Measurements from ENCODE around the gene F8A1. TPM values are rescaled to one million over a fixed set of nuclear protein-coding genes. Genes with fewer than 3 reads are reported as not detected.
"Not testable (repeated sequence)": the region's sequence is repeated elsewhere in the genome, so short reads cannot be mapped to it uniquely, and the experiment has no call there.

Gene F8A1
- total RNA-seq, 1 experiment from 2014 or later, result 18.8 TPM

DNA sequence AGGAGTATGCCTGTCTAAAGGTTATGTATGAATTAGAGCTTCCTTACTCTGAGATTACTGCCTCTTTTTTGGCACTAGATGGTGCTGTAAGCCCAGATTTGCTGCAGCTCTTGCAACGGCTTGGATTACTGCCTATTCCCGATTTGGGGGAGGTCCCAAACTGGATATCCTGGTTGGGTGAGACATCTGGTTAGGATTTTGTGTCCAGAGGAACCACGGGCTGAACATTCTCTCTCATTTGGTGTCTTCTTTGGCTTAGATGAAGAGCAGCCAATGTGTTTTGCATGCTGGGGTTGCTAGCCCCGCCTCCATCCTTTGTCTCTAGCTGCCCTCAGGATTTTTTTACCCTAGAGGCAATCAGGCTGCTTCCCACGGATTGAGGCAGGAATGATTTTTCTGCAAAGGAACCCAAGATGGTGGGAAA lies 31.9 kb downstream of the F8A1 start:
- H3K4me1 ChIP-seq (ENCODE audit: insufficient read depth, low read length), result no peaks in the 10 kb centered on the region
- no peak overlapping the region for H3K56ac ChIP-seq (ENCODE audit: insufficient read length, low read depth, low read length)
- H3T11ph ChIP-seq (ENCODE audit: low read length), result no peak overlapping the region
- no peak overlapping the region for H2BK5ac ChIP-seq (ENCODE audit: insufficient read length, low read length)
- H2BK15ac ChIP-seq (ENCODE audit: low read depth, low read length), result no peak overlapping the region
- peak overlapping the region; percentile 90 for H2AFZ ChIP-seq (ENCODE audit: low read length)
- H3K18ac ChIP-seq (ENCODE audit: insufficient read length, low read depth, low read length), result no peak overlapping the region
- Mint-ChIP-seq H3K4me1 (peaks cover 3 to 5% of the 10 kb centered on the region in 2 experiments; a peak in 2 of 4 replicates), H3K27ac (peak overlapping the region in 1 of 3 experiments; percentile 22; a peak in 1 of 7 replicates), H3K27me3 (ENCODE audit: low read depth) (peaks cover 2% of the 10 kb centered on the region), H3K9me3 (peaks cover 68 to 78% of the 10 kb centered on the region in 2 experiments), H3K4me3 (peak overlapping the region; percentile 39 to 42; a peak in 4 of 5 replicates), H3K36me3 (ENCODE audit: insufficient read depth in 1 of 3, low read depth in 3 of 3) (peaks cover 6 to 14% (median 7%) of the 10 kb centered on the region in 3 experiments)
- H4K91ac ChIP-seq (ENCODE audit: insufficient read length, low read depth, low read length), result no peak overlapping the region
- H2BK120ac ChIP-seq (ENCODE audit: low read depth, low read length, poor library complexity, severe bottlenecking), result no peak overlapping the region
- H3K4ac ChIP-seq (ENCODE audit: low read depth, low read length), result no peak overlapping the region
- H3K9me3 ChIP-seq (ENCODE audit: control insufficient read depth, low read depth, low read length), result peaks cover 16% of the 10 kb centered on the region
- no peak overlapping the region for H3K23ac ChIP-seq (ENCODE audit: insufficient read length, low read depth, low read length)
- no peaks in the 10 kb centered on the region for H3K79me1 ChIP-seq (ENCODE audit: insufficient read depth, low read depth, low read length, poor library complexity, severe bottlenecking)
- H3K27me3 ChIP-seq (ENCODE audit: insufficient read depth, low read length), result no peaks in the 10 kb centered on the region
- H3K9ac ChIP-seq (ENCODE audit: extremely low read depth, insufficient read length, low read length), result no peak overlapping the region
- no peak overlapping the region for H2BK12ac ChIP-seq (ENCODE audit: insufficient read length, low read depth, low read length)
- H4K5ac ChIP-seq (ENCODE audit: insufficient read length, low read depth, low read length), result no peak overlapping the region
- no CpG with 5 or more reads among the region's 5 CpGs for WGBS (ENCODE audit: extremely low coverage, insufficient read length, low lambda C conversion rate)
- H3K14ac ChIP-seq (ENCODE audit: insufficient read depth, low read length), result no peak overlapping the region
- TF ChIP-seq, protein P1, sequence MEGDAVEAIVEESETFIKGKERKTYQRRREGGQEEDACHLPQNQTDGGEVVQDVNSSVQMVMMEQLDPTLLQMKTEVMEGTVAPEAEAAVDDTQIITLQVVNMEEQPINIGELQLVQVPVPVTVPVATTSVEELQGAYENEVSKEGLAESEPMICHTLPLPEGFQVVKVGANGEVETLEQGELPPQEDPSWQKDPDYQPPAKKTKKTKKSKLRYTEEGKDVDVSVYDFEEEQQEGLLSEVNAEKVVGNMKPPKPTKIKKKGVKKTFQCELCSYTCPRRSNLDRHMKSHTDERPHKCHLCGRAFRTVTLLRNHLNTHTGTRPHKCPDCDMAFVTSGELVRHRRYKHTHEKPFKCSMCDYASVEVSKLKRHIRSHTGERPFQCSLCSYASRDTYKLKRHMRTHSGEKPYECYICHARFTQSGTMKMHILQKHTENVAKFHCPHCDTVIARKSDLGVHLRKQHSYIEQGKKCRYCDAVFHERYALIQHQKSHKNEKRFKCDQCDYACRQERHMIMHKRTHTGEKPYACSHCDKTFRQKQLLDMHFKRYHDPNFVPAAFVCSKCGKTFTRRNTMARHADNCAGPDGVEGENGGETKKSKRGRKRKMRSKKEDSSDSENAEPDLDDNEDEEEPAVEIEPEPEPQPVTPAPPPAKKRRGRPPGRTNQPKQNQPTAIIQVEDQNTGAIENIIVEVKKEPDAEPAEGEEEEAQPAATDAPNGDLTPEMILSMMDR (conservative IDR thresholded peaks at IDR 0.05), result peak; percentile 73
- no peaks in the 10 kb centered on the region for H3K23me2 ChIP-seq (ENCODE audit: insufficient read length, low read depth, low read length, poor library complexity, severe bottlenecking)
- no peak overlapping the region for H2BK20ac ChIP-seq (ENCODE audit: low read depth, low read length, poor library complexity, severe bottlenecking)
- DNase-seq, result peak; percentile 66
- H4K8ac ChIP-seq (replicated peaks; ENCODE audit: insufficient read length, low read depth, low read length), result no peak overlapping the region
- H4K20me1 ChIP-seq (ENCODE audit: control insufficient read depth, insufficient read depth, insufficient read length), result no peaks in the 10 kb centered on the region
- H3K27ac ChIP-seq (ENCODE audit: insufficient read length, low read depth, low read length), result no peak overlapping the region
- no peaks in the 10 kb centered on the region for H3K79me2 ChIP-seq (ENCODE audit: insufficient read depth, low read length)
- peak overlapping the region; percentile 38 for H3K4me2 ChIP-seq (ENCODE audit: insufficient read depth, insufficient read length, low read length)
- no peak overlapping the region for H2AK5ac ChIP-seq (ENCODE audit: insufficient read length, low read length)

DNA sequence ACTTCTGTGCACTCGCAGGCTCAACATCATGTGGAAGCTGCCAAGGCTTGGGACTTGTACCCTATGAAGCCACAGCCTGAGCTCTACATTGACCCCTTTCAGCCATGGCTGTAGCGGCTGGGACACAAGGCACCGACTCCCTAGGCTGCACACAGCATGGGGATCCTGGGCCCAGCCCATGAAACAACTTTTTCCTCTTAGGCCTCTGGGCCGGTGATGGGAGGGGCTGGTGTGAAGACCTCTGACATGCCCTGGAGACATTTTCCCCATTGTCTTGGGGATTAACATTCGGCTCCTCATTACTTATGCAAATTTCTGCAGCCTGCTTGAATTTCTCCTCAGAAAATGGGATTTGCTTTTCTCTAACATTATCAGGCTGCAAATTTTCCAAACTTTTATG lies 38.6 kb downstream of the F8A1 start:
- not testable (repeated sequence) for H3K4me3 Mint-ChIP-seq; H3K27me3 Mint-ChIP-seq (ENCODE audit: low read depth); H3K27me3 ChIP-seq (ENCODE audit: insufficient read depth, low read length); H2BK15ac ChIP-seq (ENCODE audit: low read depth, low read length); H3K23ac ChIP-seq (ENCODE audit: insufficient read length, low read depth, low read length); H3K23me2 ChIP-seq (ENCODE audit: insufficient read length, low read depth, low read length, poor library complexity, severe bottlenecking); H3K9ac ChIP-seq (ENCODE audit: extremely low read depth, insufficient read length, low read length); H3K79me1 ChIP-seq (ENCODE audit: insufficient read depth, low read depth, low read length, poor library complexity, severe bottlenecking); H2AFZ ChIP-seq (ENCODE audit: low read length); H3K4me2 ChIP-seq (ENCODE audit: insufficient read depth, insufficient read length, low read length); H4K5ac ChIP-seq (ENCODE audit: insufficient read length, low read depth, low read length); H2AK5ac ChIP-seq (ENCODE audit: insufficient read length, low read length); H3K14ac ChIP-seq (ENCODE audit: insufficient read depth, low read length); H3K4ac ChIP-seq (ENCODE audit: low read depth, low read length); H2BK120ac ChIP-seq (ENCODE audit: low read depth, low read length, poor library complexity, severe bottlenecking); H3T11ph ChIP-seq (ENCODE audit: low read length); H3K4me1 ChIP-seq (ENCODE audit: insufficient read depth, low read length); H2BK12ac ChIP-seq (ENCODE audit: insufficient read length, low read depth, low read length); H3K79me2 ChIP-seq (ENCODE audit: insufficient read depth, low read length); H3K18ac ChIP-seq (ENCODE audit: insufficient read length, low read depth, low read length); H3K4me1 Mint-ChIP-seq; H4K91ac ChIP-seq (ENCODE audit: insufficient read length, low read depth, low read length); H2BK20ac ChIP-seq (ENCODE audit: low read depth, low read length, poor library complexity, severe bottlenecking); H3K27ac ChIP-seq (ENCODE audit: insufficient read length, low read depth, low read length); DNase-seq; H4K20me1 ChIP-seq (ENCODE audit: control insufficient read depth, insufficient read depth, insufficient read length); H3K56ac ChIP-seq (ENCODE audit: insufficient read length, low read depth, low read length); H4K8ac ChIP-seq (replicated peaks; ENCODE audit: insufficient read length, low read depth, low read length); H2BK5ac ChIP-seq (ENCODE audit: insufficient read length, low read length); H3K27ac Mint-ChIP-seq
- peaks cover 31% of the 10 kb centered on the region for H3K9me3 ChIP-seq (ENCODE audit: control insufficient read depth, low read depth, low read length)
- WGBS (ENCODE audit: extremely low coverage, insufficient read length, low lambda C conversion rate), result no CpG with 5 or more reads among the region's 5 CpGs
- H3K9me3 Mint-ChIP-seq, result peaks cover 73 to 78% of the 10 kb centered on the region in 2 experiments
- peaks cover 1 to 13% (median 3%) of the 10 kb centered on the region in 3 experiments; a peak in 5 of 7 replicates for H3K36me3 Mint-ChIP-seq (ENCODE audit: insufficient read depth in 1 of 3, low read depth in 3 of 3)
